WTC11 (cell line): Measurements from ENCODE around the gene ITGA11.

ENCODE experiments used
- CTCF ChIP-seq: fragments of 200-600 bp; IDR thresholded peaks from 2 replicates; pipeline ENCODE4 v1.8.0; 2022; ENCODE audit warnings: antibody characterized with exemption
- E2F4 ChIP-seq: sonication (generic); formaldehyde crosslinking; IDR thresholded peaks from 2 replicates; pipeline ENCODE4 v1.8.1; 2022; ENCODE audit warnings: low read depth, mild to moderate bottlenecking, moderate library complexity, missing genetic modification reagents, borderline replicate concordance

DNA sequence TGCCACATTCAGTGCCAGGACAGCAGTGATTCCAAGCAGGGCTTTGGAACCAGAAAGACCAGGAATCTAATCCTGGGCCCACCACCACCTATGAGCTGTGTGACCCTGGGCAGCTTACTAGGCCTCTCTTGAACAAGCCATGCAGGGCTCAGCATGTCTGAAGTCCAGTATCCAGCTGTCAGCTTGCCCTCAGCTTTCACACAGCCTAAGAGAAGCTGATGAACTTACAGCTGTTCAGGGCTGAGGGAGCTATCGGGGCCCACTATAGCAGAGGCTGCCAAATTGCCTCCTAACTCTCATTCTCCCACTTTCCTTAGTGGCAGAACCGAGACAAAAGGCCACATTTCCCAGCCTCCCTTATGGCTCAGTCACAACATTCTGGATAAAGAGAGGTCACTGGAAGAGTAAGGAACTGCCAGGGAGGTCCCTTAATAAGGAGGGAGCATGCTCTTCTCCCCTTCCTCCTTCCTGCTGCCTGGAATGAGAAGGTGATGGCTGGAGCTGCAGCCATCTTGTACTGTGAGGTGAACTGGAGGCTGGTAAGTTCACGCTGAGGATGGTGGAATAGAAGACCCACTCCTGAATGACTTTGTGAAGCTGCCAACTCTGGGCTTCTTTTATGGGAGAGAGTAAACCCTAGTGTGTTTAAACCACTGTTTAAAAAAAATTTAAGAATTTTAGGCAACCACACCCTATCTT, 120.0 kb downstream of the ITGA11 start:
- TF ChIP-seq CTCF (no peak), E2F4 (CRISPR knock-in tag) (no peak)
